22Rv1 (cell line): Measurements from ENCODE around the gene OPN4.

Experiments
- CTCF ChIP-seq: fragments of 450-650 bp; IDR thresholded peaks from 2 replicates; pipeline ENCODE4 v1.5.1; 2017; ENCODE audit warnings: mild to moderate bottlenecking
- ZFX ChIP-seq: fragments of 450-650 bp; IDR thresholded peaks from 2 replicates; pipeline ENCODE4 v1.6.1; 2017; ENCODE audit warnings: antibody characterized with exemption, borderline replicate concordance

GRCh38 chr10:86668297-86669165 lies 14.2 kb downstream of the OPN4 start, which contains the start of gene LDB3:
- no peak for TF ChIP-seq CTCF
- TF ChIP-seq ZFX: no peak
